ENCODE measurements around the gene FAM180B.

The FAM180B gene

DNA sequence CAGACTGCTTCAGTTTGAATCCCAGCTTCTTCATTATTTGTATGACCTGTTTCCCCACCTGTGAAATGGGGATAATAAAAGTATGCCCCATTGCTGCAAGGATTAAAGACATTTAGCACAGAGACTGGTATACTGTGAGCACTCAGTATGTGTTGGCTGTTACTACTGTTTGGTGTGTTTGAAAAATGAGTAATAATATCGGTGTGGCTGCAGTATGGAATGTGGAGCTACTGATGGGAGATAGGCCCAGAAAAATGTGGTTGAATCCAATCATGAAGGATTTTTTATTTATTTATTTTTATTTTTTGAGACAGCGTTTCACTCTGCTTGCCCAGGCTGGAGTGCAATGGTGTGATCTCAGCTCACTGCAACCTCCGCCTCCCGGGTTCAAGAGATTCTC is 16.8 kb downstream of the FAM180B start:
- no peak for DNase-seq (ENCODE audit: extremely low read depth, low read depth)
- TF ChIP-seq CTCF (IDR thresholded peaks at IDR 0.05; ENCODE audit: low read depth, low read length): no peak

GRCh38 chr11:47605921-47606320 is 19.4 kb downstream of the FAM180B start:
- no peak for DNase-seq (ENCODE audit: extremely low read depth, low read depth)
- TF ChIP-seq CTCF (IDR thresholded peaks at IDR 0.05; ENCODE audit: low read depth, low read length): no peak

- no peak for TF ChIP-seq CTCF (IDR thresholded peaks at IDR 0.05; ENCODE audit: low read depth, low read length)
- DNase-seq (ENCODE audit: extremely low read depth, low read depth): no peak
Observed at GRCh38 chr11:47606731-47607130, 20.3 kb downstream of the FAM180B start.

DNA sequence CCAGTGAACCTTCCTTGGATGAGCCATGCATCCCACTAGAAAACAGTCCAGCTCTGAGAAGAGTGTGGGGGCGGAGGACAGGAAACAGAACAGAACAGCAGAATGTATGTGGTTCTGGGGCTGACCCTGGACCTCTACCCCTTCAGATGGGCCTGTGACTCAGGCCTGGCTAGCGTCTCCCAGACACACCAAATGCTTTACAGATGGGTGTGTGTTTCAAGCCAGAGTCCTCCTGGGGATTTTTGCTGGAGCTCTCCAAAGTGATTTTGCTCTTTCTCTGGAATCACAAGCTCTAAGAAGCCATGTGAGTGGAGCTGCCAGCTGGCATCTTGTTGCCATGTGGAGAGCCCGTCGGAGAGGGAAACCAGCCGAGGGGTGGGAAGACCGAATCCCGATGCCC is 20.9 kb downstream of the FAM180B start:
- no peak for TF ChIP-seq CTCF (IDR thresholded peaks at IDR 0.05; ENCODE audit: low read depth, low read length)
- DNase-seq (ENCODE audit: extremely low read depth, low read depth): peak; percentile 67

- DNase-seq (ENCODE audit: extremely low read depth, low read depth): no peak
- no peak for TF ChIP-seq CTCF (IDR thresholded peaks at IDR 0.05; ENCODE audit: low read depth, low read length)
Observed at GRCh38 chr11:47609675-47610074, 23.2 kb downstream of the FAM180B start.

GRCh38 chr11:47611348-47611794 is 24.9 kb downstream of the FAM180B start:
- no peak for DNase-seq (ENCODE audit: extremely low read depth, low read depth)
- no peak for TF ChIP-seq CTCF (IDR thresholded peaks at IDR 0.05; ENCODE audit: low read depth, low read length)

- DNase-seq (ENCODE audit: extremely low read depth, low read depth): no peak
- no peak for TF ChIP-seq CTCF (IDR thresholded peaks at IDR 0.05; ENCODE audit: low read depth, low read length)
Observed at GRCh38 chr11:47615249-47615648, 28.8 kb downstream of the FAM180B start.
